ENCODE measurements around the gene GPR78. TPM values are rescaled to one million over a fixed set of nuclear protein-coding genes. Genes with fewer than 3 reads are reported as not detected.
"Not testable (repeated sequence)": the region's sequence is repeated elsewhere in the genome, so short reads cannot be mapped to it uniquely, and the experiment has no call there.

Gene GPR78
- total and polyA plus RNA-seq, 7 donors: 0.04 to 0.28 TPM; not detected in 5

- peak; percentile 42 for DNase-seq
- no peak overlapping the region for H3K4me3 ChIP-seq
- H3K27me3 ChIP-seq: no peaks in the 10 kb centered on the region
- no peaks in the 10 kb centered on the region for H3K9me3 ChIP-seq
- 77 to 80% methylated on average over 21 of the region's 21 CpGs for WGBS, 2 donors
- H3K4me1 ChIP-seq: no peaks in the 10 kb centered on the region
- H3K27ac ChIP-seq: no peak overlapping the region
- no peaks in the 10 kb centered on the region for H3K36me3 ChIP-seq
- intact Hi-C loops (cut with DNase I): no loop called here
- TF ChIP-seq POLR2A (IDR thresholded peaks at IDR 0.05) (no peak), EP300 (IDR thresholded peaks at IDR 0.05) (no peak), POLR2AphosphoS5 (IDR thresholded peaks at IDR 0.05) (no peak), CTCF (IDR thresholded peaks at IDR 0.05) (no peak)
Observed at GRCh38 chr4:8617486-8618040, 37.4 kb downstream of the GPR78 start.

- no peaks in the 10 kb centered on the region for H3K27me3 ChIP-seq
- no peaks in the 10 kb centered on the region for H3K36me3 ChIP-seq
- TF ChIP-seq POLR2A (IDR thresholded peaks at IDR 0.05) (no peak), CTCF (IDR thresholded peaks at IDR 0.05) (no peak), POLR2AphosphoS5 (IDR thresholded peaks at IDR 0.05) (no peak), EP300 (IDR thresholded peaks at IDR 0.05) (no peak)
- intact Hi-C loops (cut with DNase I): no loop called here
- DNase-seq: peak; percentile 27
- no peaks in the 10 kb centered on the region for H3K4me1 ChIP-seq
- WGBS, 2 donors: 85 to 91% methylated on average over 15 of the region's 15 CpGs
- H3K4me3 ChIP-seq: no peak overlapping the region
- no peaks in the 10 kb centered on the region for H3K9me3 ChIP-seq
- H3K27ac ChIP-seq: no peak overlapping the region
Observed at GRCh38 chr4:8618421-8618820, 38.2 kb downstream of the GPR78 start.

- peak; percentile 39 for DNase-seq
- Histone ChIP-seq H3K36me3 (no peaks in the 10 kb centered on the region), H3K27ac (no peak overlapping the region), H3K4me1 (no peaks in the 10 kb centered on the region), H3K27me3 (no peaks in the 10 kb centered on the region), H3K4me3 (no peak overlapping the region), H3K9me3 (no peaks in the 10 kb centered on the region)
- 86 to 90% methylated on average over 28 of the region's 28 CpGs for WGBS, 2 donors
- intact Hi-C loops (cut with DNase I): no loop called here
- TF ChIP-seq POLR2AphosphoS5 (IDR thresholded peaks at IDR 0.05) (no peak), POLR2A (IDR thresholded peaks at IDR 0.05) (no peak), CTCF (IDR thresholded peaks at IDR 0.05) (no peak), EP300 (IDR thresholded peaks at IDR 0.05) (no peak)
Observed at GRCh38 chr4:8618961-8619720, 38.9 kb downstream of the GPR78 start.

GRCh38 chr4:8621135-8621534 lies 40.9 kb downstream of the GPR78 start:
- not testable (repeated sequence) for DNase-seq

GRCh38 chr4:8624601-8625272 lies 44.5 kb downstream of the GPR78 start:
- H3K9me3 ChIP-seq; H3K4me3 ChIP-seq; DNase-seq; H3K36me3 ChIP-seq; H3K27me3 ChIP-seq; H3K4me1 ChIP-seq; H3K27ac ChIP-seq; intact Hi-C loops (cut with DNase I): not testable (repeated sequence)
- no CpG with 5 or more reads among the region's 29 CpGs for whole genome bisulfite sequencing, 2 donors

More at GRCh38 chr4:8621135-8621534, 40.9 kb downstream of the GPR78 start:
- WGBS, 2 donors: 89 to 90% methylated on average over 6 to 13 of the region's 14 CpGs
- H3K4me3 ChIP-seq; H3K36me3 ChIP-seq; H3K9me3 ChIP-seq; H3K4me1 ChIP-seq; H3K27me3 ChIP-seq; H3K27ac ChIP-seq; intact Hi-C loops (cut with DNase I): not testable (repeated sequence)

GRCh38 chr4:8630240-8630905 lies 50.2 kb downstream of the GPR78 start:
- DNase-seq; H3K27ac ChIP-seq; H3K4me1 ChIP-seq; H3K36me3 ChIP-seq; H3K27me3 ChIP-seq; intact Hi-C loops (cut with DNase I); H3K9me3 ChIP-seq; H3K4me3 ChIP-seq: not testable (repeated sequence)
- no CpG with 5 or more reads among the region's 29 CpGs for WGBS, 2 donors

GRCh38 chr4:8631896-8632295 lies 51.7 kb downstream of the GPR78 start:
- H3K4me3 ChIP-seq; H3K9me3 ChIP-seq; H3K27ac ChIP-seq; H3K27me3 ChIP-seq; H3K36me3 ChIP-seq; H3K4me1 ChIP-seq; intact Hi-C loops (cut with DNase I): not testable (repeated sequence)
- DNase-seq: peak; percentile 28
- 92 to 93% methylated on average over 2 to 5 of the region's 6 CpGs for WGBS, 2 donors

GRCh38 chr4:8634773-8635172 lies 54.6 kb downstream of the GPR78 start:
- 77 to 87% methylated on average over 5 to 6 of the region's 11 CpGs for WGBS, 2 donors
- H3K4me1 ChIP-seq; H3K27me3 ChIP-seq; H3K9me3 ChIP-seq; H3K4me3 ChIP-seq; DNase-seq; intact Hi-C loops (cut with DNase I); H3K27ac ChIP-seq; H3K36me3 ChIP-seq: not testable (repeated sequence)

Measured in sigmoid colon (tissue), 7 donors.